GM18526 (cell line): ENCODE data around the gene NXPH3.

Source experiments
- POLR2A ChIP-seq: IDR thresholded peaks from 3 replicates; pipeline ENCODE4 v1.6.1; 2011; ENCODE audit not compliant: insufficient read length; ENCODE audit errors: extremely low read depth

The NXPH3 gene

DNA sequence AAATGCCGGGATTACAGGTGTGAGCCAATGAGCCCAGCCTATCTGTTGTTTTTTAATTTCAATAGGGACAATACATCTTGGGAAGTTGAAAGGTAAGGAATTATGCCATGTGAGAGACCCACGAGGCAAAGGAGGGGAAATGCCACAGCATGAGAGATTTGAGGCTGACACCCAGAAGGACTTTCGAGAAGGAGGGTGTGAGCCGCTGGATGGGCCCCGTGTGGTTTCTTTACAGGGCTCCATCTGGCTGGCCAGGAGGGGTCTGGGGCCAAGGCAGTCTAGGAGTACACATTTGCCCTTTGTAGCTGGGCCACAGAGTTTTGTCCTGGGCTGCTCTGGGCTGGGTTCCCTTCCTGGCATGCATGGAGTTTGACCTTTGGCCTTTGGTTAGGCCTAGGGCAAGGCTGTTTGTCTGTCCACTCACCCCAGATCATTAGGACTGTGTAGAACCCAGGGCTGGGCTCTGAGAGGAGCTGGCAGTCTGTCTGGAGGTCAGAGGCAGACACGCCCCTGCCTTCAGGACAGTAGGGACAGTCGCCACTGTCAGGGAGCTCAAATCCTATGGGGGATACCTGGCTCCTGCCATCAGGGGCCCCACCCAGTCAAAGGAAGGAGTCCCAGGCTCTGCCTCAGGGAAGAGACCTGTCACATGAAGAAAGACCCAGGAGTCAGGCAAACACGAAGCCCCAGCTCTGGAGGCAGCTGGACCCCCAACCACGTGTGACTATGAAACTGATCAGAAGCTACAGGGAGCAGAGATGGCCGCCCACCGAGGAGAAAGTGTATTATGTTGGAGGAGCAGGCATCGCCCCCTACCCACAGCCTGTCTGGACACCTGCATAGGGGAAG is 24.2 kb upstream of the NXPH3 start:
- TF ChIP-seq POLR2A, result no peak

GRCh38 chr17:49552070-49552751 is 23.5 kb upstream of the NXPH3 start:
- no peak for TF ChIP-seq POLR2A

GRCh38 chr17:49553676-49554335 is 21.9 kb upstream of the NXPH3 start:
- TF ChIP-seq POLR2A, result no peak

DNA sequence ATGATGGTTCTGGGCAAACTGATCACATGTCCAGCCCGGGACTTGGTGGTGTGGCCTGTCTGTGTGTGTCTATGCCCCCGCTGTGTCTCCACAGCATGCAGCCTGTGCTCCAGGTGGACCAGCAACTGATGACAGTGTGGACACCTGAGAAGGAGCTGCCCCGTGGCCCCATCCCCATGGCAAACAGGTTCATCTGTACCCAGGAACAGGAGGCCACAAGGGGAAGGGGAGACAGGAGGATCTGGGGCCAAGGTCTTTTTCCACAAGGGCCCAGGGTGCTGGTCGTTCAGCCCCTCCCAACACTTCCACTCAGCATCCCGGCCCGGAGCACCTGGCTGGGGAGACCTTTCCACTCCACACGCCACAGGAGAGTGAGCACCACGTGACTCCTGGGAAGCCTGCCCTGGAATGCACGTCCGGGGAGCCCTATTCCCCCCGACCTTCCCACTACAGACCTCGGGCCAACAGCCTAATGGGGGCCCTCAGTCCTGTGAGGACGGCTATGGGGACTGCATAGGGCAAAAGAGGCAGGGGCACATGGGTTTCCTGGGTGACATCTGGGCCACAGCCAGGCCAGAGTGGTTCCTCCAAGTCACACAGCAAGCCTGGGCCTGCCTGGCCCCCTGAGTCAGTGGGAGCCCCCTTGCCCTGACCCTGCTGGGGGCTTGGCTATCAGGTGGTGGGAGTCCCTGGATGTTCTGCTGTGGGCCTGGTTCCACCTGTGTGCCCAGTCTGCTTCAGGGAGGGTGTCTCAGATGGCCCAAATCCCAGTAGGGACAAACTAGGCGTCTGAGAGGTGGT is 20.8 kb upstream of the NXPH3 start:
- no peak for TF ChIP-seq POLR2A

DNA sequence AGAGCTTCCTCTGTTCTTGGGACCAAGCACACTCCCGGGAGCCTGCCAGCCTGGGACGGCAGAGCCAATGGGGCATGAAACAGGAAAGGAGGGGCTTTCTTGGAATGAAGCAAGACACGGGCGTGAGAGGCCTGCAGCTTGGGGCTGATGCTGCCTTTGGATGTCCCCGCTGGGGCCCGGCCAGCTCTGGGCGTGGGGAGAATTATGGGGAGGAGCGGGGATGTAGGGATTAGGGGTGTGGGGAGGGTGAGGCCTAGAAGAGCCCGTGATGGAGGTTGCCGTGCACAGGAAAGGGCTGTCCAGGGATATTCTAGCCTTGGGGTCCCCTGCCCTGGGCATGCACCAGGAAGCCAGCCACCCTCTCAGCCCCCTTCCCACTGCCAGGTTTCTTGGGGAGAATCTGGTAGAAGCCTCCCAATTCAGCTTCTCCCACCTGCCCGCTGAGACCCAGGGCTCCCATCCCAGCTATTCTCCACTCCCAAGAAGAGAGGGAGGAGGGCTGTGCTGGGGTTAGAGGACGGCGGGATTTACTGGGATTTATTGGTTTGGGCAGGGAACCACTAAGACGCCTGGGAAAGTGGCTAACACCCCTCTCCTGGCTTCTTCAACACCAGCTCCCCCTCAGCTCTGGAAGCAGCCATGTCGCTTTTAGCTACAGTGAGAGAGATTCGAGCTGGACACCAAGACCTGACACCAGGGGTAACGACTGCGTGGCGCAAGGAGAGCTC is 20.0 kb upstream of the NXPH3 start:
- no peak for TF ChIP-seq POLR2A

DNA sequence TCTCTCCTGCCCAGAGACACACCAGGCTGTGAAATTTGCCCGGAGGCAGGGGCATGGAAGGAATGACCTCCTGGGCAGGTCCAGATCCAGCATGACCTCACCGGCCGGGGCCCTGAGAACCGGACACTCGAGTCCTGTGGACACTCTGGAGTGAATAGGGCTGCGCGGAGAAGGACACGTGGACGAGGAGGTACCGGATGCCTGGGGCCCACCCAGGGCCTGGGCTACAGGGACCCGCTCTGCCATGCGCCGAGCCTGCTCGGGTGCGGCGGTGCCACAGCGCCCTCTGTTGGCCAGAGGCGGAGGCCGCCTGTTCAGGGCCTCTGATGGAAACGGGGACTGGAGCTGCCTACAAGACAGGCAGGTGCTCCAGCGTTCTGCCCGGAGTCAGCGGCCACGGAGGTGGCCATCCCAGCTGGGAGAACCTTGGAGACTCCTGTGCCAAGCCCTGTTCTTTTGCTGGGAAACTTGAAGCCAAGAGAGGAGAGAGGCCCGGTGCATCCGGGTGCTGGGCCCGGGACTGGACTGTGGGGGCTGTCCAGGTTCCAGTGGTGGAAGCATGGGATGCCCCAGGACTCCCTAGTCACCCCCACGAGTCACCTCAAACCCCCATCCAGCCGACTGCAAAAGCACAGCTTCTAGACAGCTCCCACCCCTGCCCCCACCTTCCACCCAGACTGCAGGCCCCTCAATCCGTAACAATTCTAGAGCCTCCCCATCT is 19.3 kb upstream of the NXPH3 start:
- no peak for TF ChIP-seq POLR2A

DNA sequence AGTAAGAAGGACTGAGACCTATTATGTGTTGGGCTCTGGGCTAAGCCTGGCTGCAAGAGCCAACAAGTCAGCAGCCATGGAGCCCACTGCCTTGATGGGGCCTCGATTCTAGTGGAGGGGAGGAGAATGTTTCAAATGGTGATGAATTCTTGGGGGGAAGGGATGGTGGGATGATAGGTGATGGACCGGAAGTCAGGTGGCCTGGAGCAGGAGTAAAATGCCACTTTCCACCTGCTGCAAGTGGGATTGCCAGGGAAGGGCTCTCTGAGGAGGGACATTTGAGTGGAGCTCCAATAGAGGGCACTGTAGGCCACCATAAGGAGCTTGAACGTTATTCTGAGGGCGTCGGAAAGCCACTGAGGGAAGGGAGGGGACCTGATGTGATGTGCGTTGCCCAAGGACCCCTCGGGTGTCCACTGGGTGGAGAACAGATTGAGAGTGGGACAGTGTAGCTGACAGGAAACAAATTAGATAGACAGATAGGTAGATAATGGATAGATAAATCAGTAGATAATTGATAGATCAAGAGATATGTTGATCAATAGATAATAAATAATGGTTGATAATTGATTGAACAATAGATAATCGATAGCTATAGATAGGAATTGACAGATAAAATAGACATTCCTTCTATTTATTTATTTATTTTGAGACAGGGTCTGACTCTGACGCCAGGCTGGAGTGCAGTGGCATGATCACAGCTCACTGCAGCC is 18.2 kb upstream of the NXPH3 start:
- no peak for TF ChIP-seq POLR2A

- no peak for TF ChIP-seq POLR2A
These were observed 11.0 kb upstream of the NXPH3 start for GRCh38 chr17:49564638-49565037.

DNA sequence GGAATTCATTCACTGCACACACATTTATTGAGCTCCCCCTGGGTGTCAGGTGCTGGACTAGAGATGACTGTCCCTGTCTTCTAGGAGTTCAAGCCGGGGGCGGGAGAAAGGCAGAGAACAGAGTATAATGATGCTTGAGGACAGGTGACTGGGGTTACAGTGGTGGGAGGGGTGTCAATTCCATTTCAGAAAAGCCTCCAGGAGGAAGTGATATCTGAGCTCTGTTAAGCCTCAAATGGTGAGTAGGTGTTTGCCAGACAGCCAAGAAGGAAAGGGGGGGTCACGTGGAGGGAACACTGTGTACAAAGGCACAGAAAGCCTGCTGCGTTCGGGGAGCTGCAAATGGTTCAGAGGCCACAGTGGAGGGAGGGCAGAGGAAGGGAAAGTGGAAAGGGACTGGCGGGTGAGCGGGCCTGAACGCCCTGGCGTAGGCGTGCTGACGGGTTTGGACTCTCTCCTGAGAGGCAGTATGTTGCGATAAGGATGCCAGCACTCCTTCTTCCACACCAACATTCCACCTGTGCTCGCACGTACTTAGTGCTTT is 9.7 kb upstream of the NXPH3 start:
- TF ChIP-seq POLR2A, result no peak

GRCh38 chr17:49566668-49567071 is 9.0 kb upstream of the NXPH3 start:
- no peak for TF ChIP-seq POLR2A

DNA sequence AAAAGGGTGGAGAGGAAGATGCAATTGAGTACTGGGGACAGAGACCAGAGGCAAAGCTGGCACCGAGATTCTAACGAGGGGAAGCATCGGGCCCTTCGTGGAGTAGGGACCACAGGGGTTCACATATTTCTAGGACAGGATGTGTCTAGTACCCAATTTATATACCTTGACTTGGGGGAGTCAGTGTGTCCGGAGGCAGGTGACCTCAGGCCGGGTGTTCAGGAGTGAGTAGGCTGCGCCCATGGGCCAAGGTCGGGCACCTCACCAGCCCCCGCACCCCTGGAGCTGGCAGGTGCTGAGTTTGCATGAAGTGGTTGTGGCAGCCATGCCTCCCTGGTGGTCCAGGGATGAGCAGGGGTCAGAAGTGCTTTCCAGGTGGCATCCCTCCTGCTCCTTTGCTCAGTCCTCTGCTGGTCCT is 8.6 kb upstream of the NXPH3 start:
- TF ChIP-seq POLR2A, result no peak

GRCh38 chr17:49567871-49568694 is 7.6 kb upstream of the NXPH3 start:
- TF ChIP-seq POLR2A, result no peak
